NT2/D1 (cell line): Measurements from ENCODE around the gene BCCIP.

Experiments used
- YY1 ChIP-seq: IDR thresholded peaks from 2 replicates; pipeline ENCODE4 v1.6.1; 2011; ENCODE audit not compliant: insufficient read length, insufficient read depth
- ZNF274 ChIP-seq: IDR thresholded peaks from 2 replicates; pipeline ENCODE4 v1.6.1; 2011; ENCODE audit warnings: mild to moderate bottlenecking, low read depth, low read length

DNA sequence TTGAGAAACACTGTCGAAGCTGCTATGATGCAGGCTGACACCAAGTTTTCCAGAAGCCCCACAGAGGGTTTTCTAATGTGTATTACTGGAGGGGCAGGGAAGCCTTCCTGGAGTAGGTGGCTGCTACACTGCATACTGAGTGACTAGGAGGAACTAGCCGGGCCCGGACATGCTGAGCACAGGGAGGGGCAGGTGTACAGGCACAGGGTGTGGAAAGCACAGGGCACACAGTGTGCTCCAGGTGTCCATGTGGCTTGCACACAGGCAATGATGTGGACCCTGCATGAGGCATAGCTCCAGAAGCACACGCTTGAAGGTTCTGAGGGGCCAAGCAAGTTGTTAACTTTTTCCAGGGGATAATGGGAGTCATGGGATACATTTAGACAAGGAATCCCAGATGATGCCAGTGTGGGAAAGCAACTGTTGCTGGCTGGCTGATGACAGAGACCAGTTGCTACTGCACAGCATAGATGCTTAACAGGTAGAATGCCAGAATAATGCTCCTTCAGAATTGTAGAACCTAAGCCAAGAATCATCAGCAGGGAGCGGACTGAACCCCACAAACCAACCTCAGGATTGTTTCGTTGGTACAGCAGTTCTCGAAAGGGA lies 43.2 kb downstream of the BCCIP start:
- no peak for TF ChIP-seq ZNF274
- TF ChIP-seq YY1: no peak
